Upper lobe of left lung (tissue), 6 donors: Measurements from ENCODE around the gene FAM229A. TPM values are rescaled to one million over a fixed set of nuclear protein-coding genes. Genes with fewer than 3 reads are reported as not detected.

Source experiments
- ATAC-seq, 2 donors: fragments of 200-7000 bp; cut with Tn5 transposase; one replicate each; pipeline ENCODE4 v1.9.1; 2022; ENCODE audit warnings: mild to moderate bottlenecking in 2 of 2, moderate library complexity in 2 of 2; ENCODE audit not compliant: low FRiP score in 2 of 2
- DNase-seq, 2 donors: peaks; one replicate each; pipeline ENCODE4 v3.0.0-alpha.2; 2019 to 2020
- H3K27ac ChIP-seq, 4 donors: fragments of 200-600 bp; sonication (generic); one replicate each; pipeline ENCODE4 v1.5.1; 2016 to 2019
- H3K27me3 ChIP-seq, 4 donors: fragments of 200-600 bp; sonication (generic); one replicate each; pipeline ENCODE4 v1.5.1; 2017 to 2019
- H3K36me3 ChIP-seq, 4 donors: fragments of 200-600 bp; sonication (generic); one replicate each; pipeline ENCODE4 v1.5.1; 2016 to 2019
- H3K4me1 ChIP-seq, 4 donors: fragments of 200-600 bp; sonication (generic); one replicate each; pipeline ENCODE4 v1.5.1; 2018 to 2019
- H3K4me3 ChIP-seq, 4 donors: fragments of 200-600 bp; sonication (generic); one replicate each; pipeline ENCODE4 v1.5.1; 2017 to 2019; ENCODE audit warnings: mild to moderate bottlenecking in 2 of 4, moderate library complexity in 1 of 4
- H3K9me3 ChIP-seq, 4 donors: fragments of 200-600 bp; sonication (generic); one replicate each; pipeline ENCODE4 v1.5.1; 2018 to 2019
- CTCF ChIP-seq, 6 experiments: fragments of 450-650 bp in 4 of 6; fragments of 200-600 bp in 2 of 6; sonication (generic) in 2 of 6; IDR thresholded peaks; one replicate each; pipeline ENCODE4 v1.5.1; 2016 to 2019; ENCODE audit warnings: antibody characterized with exemption in 6 of 6
- EP300 ChIP-seq, 4 donors: sonication (generic); formaldehyde crosslinking; IDR thresholded peaks; one replicate each; pipeline ENCODE4 v1.5.1; 2017; ENCODE audit warnings: antibody characterized with exemption in 4 of 4, control low read depth in 2 of 4
- POLR2A ChIP-seq, 4 donors: fragments of 450-650 bp; IDR thresholded peaks; one replicate each; pipeline ENCODE4 v1.5.1; 2016 to 2017; ENCODE audit warnings: antibody characterized with exemption in 4 of 4, mild to moderate bottlenecking in 2 of 4
- POLR2AphosphoS5 ChIP-seq, 2 donors: sonication (generic); formaldehyde crosslinking; IDR thresholded peaks; one replicate each; pipeline ENCODE4 v1.5.1; 2017; ENCODE audit warnings: antibody characterized with exemption in 2 of 2
- WGBS, 2 donors: methylation state at CpG; one replicate each; pipeline ENCODE4 v1.1.5; 2017 to 2018; 5-methylcytosine and 5-hydroxymethylcytosine counted together
- total RNA-seq, 6 donors: library from RNA; depleted of rRNA in 4 of 6; stranded (reverse); fragments of >200 nt in 4 of 6; gene quantifications; one replicate each; pipeline versions ENCODE4 v1.1.0 to v1.2.1, GENCODE V29; 2016 to 2021
- donor health status: DM: no; HTN: no; CAD: no; lungs with moderate emphysema.
- donor health status: DM: no; HTN: yes; CAD: no; lungs with severe emphysema.

FAM229A gene
- total RNA-seq, 6 donors from 2014 or later, result 4.3 to 43.0 (median 10.5) TPM

GRCh38 chr1:32351399-32352238 lies 10.7 kb downstream of the FAM229A start:
- WGBS, 2 donors, result 2 to 7% methylated on average over 25 of the region's 75 CpGs
- H3K27me3 ChIP-seq, result no peaks in the 10 kb centered on the region
- TF ChIP-seq POLR2AphosphoS5 (IDR thresholded peaks at IDR 0.05), result peak; percentile 47 to 95
- peak in 3 of 4 donors; percentile 74 to 92 (median 89) for TF ChIP-seq POLR2A (IDR thresholded peaks at IDR 0.05)
- TF ChIP-seq CTCF (IDR thresholded peaks at IDR 0.05), result peak in 1 of 6 experiments; percentile 21
- TF ChIP-seq EP300 (IDR thresholded peaks at IDR 0.05), result no peak
- peak overlapping the region; percentile 51 to 80 (median 65) for H3K4me3 ChIP-seq
- H3K27ac ChIP-seq, result peak overlapping the region; percentile 86 to 96 (median 88)
- peak; percentile 96 to 98 for DNase-seq
- no peaks in the 10 kb centered on the region for H3K36me3 ChIP-seq
- H3K9me3 ChIP-seq, result no peaks in the 10 kb centered on the region
- peaks cover 43 to 60% (median 53%) of the 10 kb centered on the region in 4 donors for H3K4me1 ChIP-seq
- ATAC-seq, result peak; percentile 96

DNA sequence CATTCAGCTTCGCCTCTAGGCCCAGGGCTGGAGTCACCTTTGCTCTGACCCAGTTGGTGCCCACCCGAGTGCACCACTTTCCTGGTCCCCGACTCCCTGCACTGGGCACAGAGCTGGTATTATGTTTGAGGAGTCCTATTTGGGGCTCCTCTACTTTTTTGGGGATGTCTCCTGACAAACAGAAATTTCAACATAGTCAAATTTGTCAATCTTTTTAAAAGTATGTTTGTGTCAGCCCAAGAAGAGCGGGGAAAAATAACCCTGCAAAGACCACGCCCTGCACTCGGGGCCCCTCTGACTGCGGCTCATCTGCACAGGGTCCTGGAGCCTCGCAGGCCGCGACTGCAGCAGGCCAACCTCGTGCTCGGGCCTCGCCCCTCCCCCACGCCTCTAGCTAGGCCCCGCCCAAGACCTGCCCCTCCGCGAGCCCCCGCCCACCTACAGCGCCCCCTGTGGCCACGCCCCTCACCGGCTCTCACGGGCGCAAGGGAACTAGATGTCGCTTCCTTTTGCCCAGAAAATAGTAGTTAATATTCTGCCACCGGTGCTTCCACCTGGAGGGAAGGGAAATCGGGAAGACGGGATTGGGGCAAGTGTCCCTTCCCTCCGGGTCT lies 11.4 kb downstream of the FAM229A start:
- peak overlapping the region; percentile 51 to 80 (median 65) for H3K4me3 ChIP-seq
- H3K9me3 ChIP-seq, result no peaks in the 10 kb centered on the region
- DNase-seq (peak; percentile 78 to 95), ATAC-seq (peak; percentile 88 to 92)
- no peaks in the 10 kb centered on the region for H3K36me3 ChIP-seq
- peaks cover 47 to 67% (median 54%) of the 10 kb centered on the region in 4 donors for H3K4me1 ChIP-seq
- TF ChIP-seq CTCF (IDR thresholded peaks at IDR 0.05) (peak in 5 of 6 experiments; percentile 59 to 85 (median 70)), POLR2A (IDR thresholded peaks at IDR 0.05) (no peak), POLR2AphosphoS5 (IDR thresholded peaks at IDR 0.05) (peak in 1 of 2 donors; percentile 5), EP300 (IDR thresholded peaks at IDR 0.05) (no peak)
- H3K27me3 ChIP-seq, result no peaks in the 10 kb centered on the region
- H3K27ac ChIP-seq, result peak overlapping the region; percentile 86 to 96 (median 88)
- 25 to 31% methylated on average over 17 to 28 of the region's 28 CpGs for WGBS, 2 donors

DNA sequence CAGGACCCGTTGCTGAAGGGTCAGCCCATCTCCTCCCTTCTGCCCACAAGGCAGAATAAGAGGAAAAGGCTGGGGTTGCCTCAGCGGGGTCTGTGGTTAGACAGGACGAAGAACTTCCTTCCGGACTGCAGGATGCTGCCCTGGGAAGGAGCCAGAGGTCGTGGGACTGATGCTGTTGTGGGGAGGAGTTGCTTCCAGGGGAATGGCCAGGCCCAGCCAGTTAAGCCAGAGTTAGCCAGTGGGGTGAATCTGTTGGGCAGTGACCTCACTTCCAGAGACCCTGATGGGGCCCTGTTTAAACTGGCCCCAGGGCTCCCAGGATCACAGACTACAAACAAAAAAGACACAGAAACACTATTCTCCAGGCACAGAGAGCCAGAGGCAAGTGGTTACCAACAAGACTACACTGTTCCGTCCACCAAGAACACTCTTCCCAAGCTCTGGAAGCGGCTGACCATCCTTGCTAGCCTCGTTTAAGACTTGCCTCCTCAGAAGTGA lies 13.0 kb downstream of the FAM229A start:
- ATAC-seq (no peak), DNase-seq (peak in 1 of 2 donors; percentile 67)
- no peak overlapping the region for H3K4me3 ChIP-seq
- WGBS, 2 donors, result 28 to 36% methylated on average over 5 to 8 of the region's 8 CpGs
- TF ChIP-seq POLR2A (IDR thresholded peaks at IDR 0.05) (no peak), POLR2AphosphoS5 (IDR thresholded peaks at IDR 0.05) (peak in 1 of 2 donors; percentile 40)
- no peaks in the 10 kb centered on the region for H3K27me3 ChIP-seq
- H3K9me3 ChIP-seq, result no peaks in the 10 kb centered on the region
- peaks cover 50 to 74% (median 60%) of the 10 kb centered on the region in 4 donors for H3K4me1 ChIP-seq
- H3K27ac ChIP-seq, result peak overlapping the region; percentile 30 to 96 (median 76)
- H3K36me3 ChIP-seq, result no peaks in the 10 kb centered on the region

- WGBS, 2 donors, result 89% methylated on average over 9 of the region's 9 CpGs
- H3K9me3 ChIP-seq, result no peaks in the 10 kb centered on the region
- TF ChIP-seq EP300 (IDR thresholded peaks at IDR 0.05), result no peak
- TF ChIP-seq CTCF (IDR thresholded peaks at IDR 0.05), result no peak
- TF ChIP-seq POLR2A (IDR thresholded peaks at IDR 0.05), result no peak
- no peak for TF ChIP-seq POLR2AphosphoS5 (IDR thresholded peaks at IDR 0.05)
- H3K4me3 ChIP-seq, result no peak overlapping the region
- H3K27me3 ChIP-seq, result no peaks in the 10 kb centered on the region
- no peaks in the 10 kb centered on the region for H3K36me3 ChIP-seq
- ATAC-seq (no peak), DNase-seq (no peak)
- H3K4me1 ChIP-seq, result peaks cover 33 to 53% (median 45%) of the 10 kb centered on the region in 4 donors
- H3K27ac ChIP-seq, result no peak overlapping the region
Observed at GRCh38 chr1:32346532-32347157, 15.6 kb downstream of the FAM229A start.
